ENCODE results near the gene GPR150. TPM values are rescaled to one million over a fixed set of nuclear protein-coding genes. Genes with fewer than 3 reads are reported as not detected.

GPR150 gene
- total and polyA plus RNA-seq, 10 of the 15 experiments (the other 5 are each of a cell fraction or from before 2014, with no cell fraction given): 0.08 to 1.1 (median 0.37) TPM; not detected in 1

- TF ChIP-seq MXI1 (IDR thresholded peaks at IDR 0.05; ENCODE audit: low read depth, low read length) (no peak), MYB (IDR thresholded peaks at IDR 0.05; ENCODE audit: borderline replicate concordance, low read depth, low read length) (no peak)
Measured at GRCh38 chr5:95668216-95668615, 48.3 kb downstream of the GPR150 start (continued).

- intact Hi-C loops (cut with micrococcal nuclease; ENCODE audit: unreplicated experiment) (no loop called here), in situ Hi-C loops (cut with MboI) (no loop called here)
- POLR2A ChIA-PET: no interaction called here
- ATAC-seq: no peak
- FAIRE-seq: no peak
- no TSS peak for BruUV-seq (replicated peaks)
- Histone ChIP-seq H3K4me3 (no peak overlapping the region), H3K4me1 (ENCODE audit: control insufficient read depth, insufficient read depth, low read length) (no peaks in the 10 kb centered on the region), H3K9ac (ENCODE audit: control insufficient read depth, insufficient read depth, low read length) (no peak overlapping the region), H3K36me3 (ENCODE audit: control insufficient read depth in 2 of 2, insufficient read depth in 2 of 2, low read length in 1 of 2) (no peaks in the 10 kb centered on the region), H3K79me2 (ENCODE audit: control insufficient read depth, insufficient read depth, low read length) (no peaks in the 10 kb centered on the region), H4K20me1 (ENCODE audit: control insufficient read depth, insufficient read depth) (no peaks in the 10 kb centered on the region), H3K9me3 (replicated peaks; ENCODE audit: control insufficient read depth, insufficient read depth, low read length) (no peaks in the 10 kb centered on the region), H2AFZ (ENCODE audit: control insufficient read depth, low read depth, low read length) (no peak overlapping the region), H3K27me3 (replicated peaks in 1 of 2; ENCODE audit: control insufficient read depth in 2 of 2, insufficient read depth in 2 of 2, low read length in 1 of 2) (no peaks in the 10 kb centered on the region), H3K4me2 (ENCODE audit: control insufficient read depth, insufficient read depth) (no peak overlapping the region), H3K27ac (ENCODE audit: control insufficient read depth, insufficient read depth) (no peak overlapping the region)
- CTCF ChIA-PET: interaction anchor here (0.7 to 8.5 kb wide), 5 partner anchors 9 to 114 kb away, joined by 3 to 177 read pairs (median 3); partner anchors contain the start of gene RFESD
- SMC1A ChIA-PET (ENCODE audit: uncharacterized antibody, unreplicated experiment): interaction anchor here (0.7 to 5.1 kb wide), 6 partner anchors 12 to 179 kb away, joined by 3 to 22 read pairs (median 5); no protein-coding TSS in a partner anchor
- WGBS (ENCODE audit: insufficient coverage, insufficient replicate concordance, low lambda C conversion rate, missing lambda C conversion rate): 95% methylated on average over 1 of the region's 1 CpG
- DNase-seq (ENCODE audit: low read depth, low spot score): no peak
- RAD21 ChIA-PET (ENCODE audit: unreplicated experiment): interaction anchor here (1.0 to 1.5 kb wide), 2 partner anchors 49 to 181 kb away, joined by 3 read pairs; no protein-coding TSS in a partner anchor
- no peak for TF ChIP-seq POLR2AphosphoS5 (IDR thresholded peaks at IDR 0.05; ENCODE audit: low read length)
- TF ChIP-seq RCOR1 (conservative IDR thresholded peaks at IDR 0.05; ENCODE audit: low read depth, low read length): no peak
- no peak for TF ChIP-seq NR2F1 (conservative IDR thresholded peaks at IDR 0.05)
- no peak for TF ChIP-seq PAX8 (IDR thresholded peaks at IDR 0.05)
- no peak for TF ChIP-seq SIX5 (IDR thresholded peaks at IDR 0.05; ENCODE audit: low read depth, low read length, severe bottlenecking)
- no peak for TF ChIP-seq REST (IDR thresholded peaks at IDR 0.05; ENCODE audit: low read depth, low read length)
- TF ChIP-seq ASH2L (IDR thresholded peaks at IDR 0.05; ENCODE audit: borderline replicate concordance, low read depth): no peak
- no peak for TF ChIP-seq MYC (IDR thresholded peaks at IDR 0.05; ENCODE audit: insufficient read depth, insufficient read length, insufficient replicate concordance, low read length, severe bottlenecking)
- TF ChIP-seq MYB (IDR thresholded peaks at IDR 0.05; ENCODE audit: borderline replicate concordance, low read depth, low read length): no peak
- TF ChIP-seq KLF5 (IDR thresholded peaks at IDR 0.05; ENCODE audit: partially characterized antibody): no peak
- no peak for TF ChIP-seq GATAD2B (conservative IDR thresholded peaks at IDR 0.05; ENCODE audit: low read depth)
- no peak for TF ChIP-seq CBX3 (IDR thresholded peaks at IDR 0.05; ENCODE audit: borderline replicate concordance, low read depth)
- TF ChIP-seq SIN3A (IDR thresholded peaks at IDR 0.05; ENCODE audit: low read depth, low read length): no peak
- no peak for TF ChIP-seq SMARCA5 (IDR thresholded peaks at IDR 0.05)
- TF ChIP-seq CHD1 (IDR thresholded peaks at IDR 0.05; ENCODE audit: low read depth, low read length): no peak
- TF ChIP-seq CBX5 (IDR thresholded peaks at IDR 0.05; ENCODE audit: low read depth): no peak
- TF ChIP-seq RAD21 (IDR thresholded peaks at IDR 0.05; ENCODE audit: insufficient read depth, low read depth, low read length): no peak
- TF ChIP-seq ETV6 (conservative IDR thresholded peaks at IDR 0.05 in 1 of 2, IDR thresholded peaks at IDR 0.05 in 1 of 2; ENCODE audit: borderline replicate concordance in 1 of 2, low read depth in 1 of 2): no peak
Measured at GRCh38 chr5:95668728-95669127, 48.8 kb downstream of the GPR150 start.

Data from GM12878 (cell line).